ENCODE measurements around the gene MAP2K7. TPM values are rescaled to one million over a fixed set of nuclear protein-coding genes. Genes with fewer than 3 reads are reported as not detected.
A peak's percentile ranks its signal among the peaks of the same experiment; 100 is the strongest.

Gene MAP2K7
- total RNA-seq, 2 donors from 2014 or later: 40.2 to 40.3 TPM

DNA sequence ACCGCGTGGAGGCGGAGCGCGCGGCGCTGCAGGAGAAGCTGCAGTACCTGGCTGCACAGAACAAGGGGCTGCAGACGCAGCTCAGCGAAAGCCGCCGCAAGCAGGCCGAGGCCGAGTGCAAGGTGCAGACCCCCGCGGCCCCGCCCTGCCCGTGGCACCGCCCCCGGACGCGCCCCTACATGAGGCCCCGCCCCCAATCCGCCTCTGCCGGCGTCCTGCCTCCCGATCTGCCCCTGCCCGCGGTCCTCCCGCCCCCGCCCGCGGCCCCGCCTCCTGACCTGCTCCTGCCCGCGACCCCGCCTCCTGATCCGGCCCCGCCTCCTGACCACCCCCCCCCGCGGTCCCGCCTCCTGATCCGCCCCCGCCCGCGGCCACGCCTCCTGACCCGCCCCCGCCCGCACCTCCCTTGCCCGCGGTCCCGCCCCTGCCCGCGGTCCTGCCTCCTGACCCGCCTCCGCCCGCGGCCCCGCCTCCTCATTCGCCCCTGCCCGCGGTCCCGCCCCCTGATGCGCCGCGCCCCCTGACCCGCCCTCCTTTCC, 41.2 kb upstream of the MAP2K7 start:
- peaks cover 24% of the 10 kb centered on the region for H3K27me3 Mint-ChIP-seq (ENCODE audit: low read depth)
- no peak overlapping the region for H3K27ac Mint-ChIP-seq
- no peaks in the 10 kb centered on the region for H3K36me3 Mint-ChIP-seq (ENCODE audit: insufficient read depth in 2 of 2)
- H3K4me1 Mint-ChIP-seq (ENCODE audit: low read depth): peaks cover 11% of the 10 kb centered on the region
- H3K9me3 Mint-ChIP-seq: no peaks in the 10 kb centered on the region
- ATAC-seq (replicated peaks in 1 of 2) (peak; percentile 68 to 76), DNase-seq (peak; percentile 84 to 86)
- peak overlapping the region; percentile 49 to 78 for H3K4me3 Mint-ChIP-seq

DNA sequence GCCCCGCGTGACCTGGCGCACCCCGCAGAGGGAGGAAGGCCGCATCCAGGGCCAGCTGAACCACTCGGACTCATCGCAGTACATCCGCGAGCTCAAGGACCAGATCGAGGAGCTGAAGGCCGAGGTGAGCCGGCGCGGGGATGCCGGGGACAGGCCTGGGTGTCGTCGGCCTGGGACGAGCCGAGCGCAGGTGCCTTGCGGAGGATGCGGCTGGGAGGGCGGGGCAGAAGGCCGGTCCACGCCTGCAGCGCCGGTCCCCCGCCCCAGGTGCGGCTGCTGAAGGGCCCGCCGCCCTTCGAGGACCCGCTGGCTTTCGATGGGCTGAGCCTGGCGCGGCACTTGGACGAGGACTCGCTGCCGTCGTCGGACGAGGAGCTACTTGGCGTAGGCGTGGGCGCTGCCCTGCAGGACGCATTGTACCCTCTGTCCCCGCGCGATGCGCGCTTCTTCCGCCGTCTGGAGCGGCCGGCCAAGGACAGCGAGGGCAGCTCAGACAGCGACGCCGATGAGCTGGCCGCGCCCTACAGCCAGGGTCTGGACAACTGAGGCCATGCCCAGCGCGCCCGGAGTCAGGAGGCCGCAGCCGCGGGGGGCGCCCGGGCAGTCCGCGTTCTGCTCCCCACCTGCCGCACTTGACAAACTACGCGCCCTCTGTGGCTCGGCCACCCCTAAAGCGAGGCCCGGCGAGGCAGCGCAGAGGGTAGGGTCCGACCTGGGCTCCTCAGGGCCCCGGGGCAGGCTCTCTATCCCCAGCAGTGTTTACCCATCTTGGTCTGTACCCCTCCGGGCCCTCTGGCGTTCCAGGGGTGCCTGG, 40.3 kb upstream of the MAP2K7 start:
- no peak for DNase-seq
- peaks cover 12% of the 10 kb centered on the region for H3K4me1 Mint-ChIP-seq (ENCODE audit: low read depth)
- ATAC-seq (replicated peaks in 1 of 2): peak in 1 of 2 donors; percentile 10
- peak overlapping the region in 1 of 2 donors; percentile 40 for H3K4me3 Mint-ChIP-seq
- peaks cover 28% of the 10 kb centered on the region for H3K27me3 Mint-ChIP-seq (ENCODE audit: low read depth)
- no peaks in the 10 kb centered on the region for H3K9me3 Mint-ChIP-seq
- H3K27ac Mint-ChIP-seq: no peak overlapping the region
- H3K36me3 Mint-ChIP-seq (ENCODE audit: insufficient read depth in 2 of 2): no peaks in the 10 kb centered on the region

DNA sequence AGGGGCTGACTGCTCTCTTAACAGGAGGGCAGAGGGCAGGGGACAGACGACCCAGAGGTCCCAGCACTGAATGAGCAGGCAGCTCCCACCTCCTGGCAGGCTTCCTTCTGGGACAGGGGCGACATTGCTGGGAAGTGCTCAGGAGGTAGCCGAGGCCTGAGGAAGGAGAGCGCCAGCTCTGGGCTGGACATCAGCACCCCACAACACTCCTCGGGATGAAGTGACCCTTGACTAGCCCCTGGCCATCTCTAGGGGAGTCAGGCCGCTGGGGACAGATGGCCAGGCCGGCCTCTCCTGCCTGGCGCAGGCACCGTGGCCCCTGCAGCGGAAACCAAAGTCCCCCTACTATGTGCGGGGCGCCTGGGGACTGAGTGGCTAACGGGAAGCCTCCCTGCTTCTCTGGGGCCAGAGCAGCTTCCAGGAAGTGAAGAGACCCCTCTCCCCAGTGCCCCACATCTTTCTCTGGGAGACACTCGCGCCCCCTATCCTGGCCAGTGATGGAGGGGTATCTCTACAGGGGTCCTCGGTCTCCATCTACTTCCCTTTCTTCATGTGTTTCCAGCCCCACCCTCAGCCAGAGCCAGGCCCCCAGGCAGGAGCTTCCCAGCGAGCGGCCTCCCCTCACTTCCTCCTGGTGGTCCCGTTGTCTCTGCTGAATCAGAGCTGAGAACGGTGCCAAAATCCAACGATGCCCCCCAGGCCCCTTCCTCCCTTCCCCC, 39.5 kb upstream of the MAP2K7 start:
- DNase-seq (no peak), ATAC-seq (replicated peaks in 1 of 2) (no peak)
- Mint-ChIP-seq H3K36me3 (ENCODE audit: insufficient read depth in 2 of 2) (no peaks in the 10 kb centered on the region), H3K4me1 (ENCODE audit: low read depth) (peaks cover 18% of the 10 kb centered on the region), H3K27ac (no peak overlapping the region), H3K9me3 (no peaks in the 10 kb centered on the region), H3K27me3 (ENCODE audit: low read depth) (peaks cover 28% of the 10 kb centered on the region), H3K4me3 (peak overlapping the region in 1 of 2 donors; percentile 40)

DNA sequence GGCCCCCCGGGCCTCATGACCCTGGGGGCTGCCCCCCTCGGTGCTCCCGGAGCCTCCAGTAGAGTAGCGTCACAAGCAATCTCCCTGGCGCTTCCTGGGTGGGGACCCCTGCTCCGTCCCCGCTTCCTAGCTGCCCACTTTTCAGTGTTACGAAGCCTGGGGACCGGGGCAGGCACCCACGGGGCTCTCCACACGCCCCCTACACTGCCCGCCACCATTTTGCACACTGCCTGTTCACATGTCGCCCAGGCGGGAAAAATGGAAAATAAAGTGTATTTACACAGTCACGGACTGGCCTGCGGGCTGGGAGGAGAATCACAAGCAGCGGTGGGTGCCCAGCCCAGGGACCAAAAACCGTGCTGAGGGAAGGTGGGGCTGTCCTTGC, 39.0 kb upstream of the MAP2K7 start:
- H3K27ac Mint-ChIP-seq: no peak overlapping the region
- ATAC-seq (replicated peaks in 1 of 2) (no peak), DNase-seq (no peak)
- peaks cover 28% of the 10 kb centered on the region for H3K27me3 Mint-ChIP-seq (ENCODE audit: low read depth)
- H3K4me1 Mint-ChIP-seq (ENCODE audit: low read depth): peaks cover 18% of the 10 kb centered on the region
- no peaks in the 10 kb centered on the region for H3K9me3 Mint-ChIP-seq
- no peaks in the 10 kb centered on the region for H3K36me3 Mint-ChIP-seq (ENCODE audit: insufficient read depth in 2 of 2)
- no peak overlapping the region for H3K4me3 Mint-ChIP-seq

DNA sequence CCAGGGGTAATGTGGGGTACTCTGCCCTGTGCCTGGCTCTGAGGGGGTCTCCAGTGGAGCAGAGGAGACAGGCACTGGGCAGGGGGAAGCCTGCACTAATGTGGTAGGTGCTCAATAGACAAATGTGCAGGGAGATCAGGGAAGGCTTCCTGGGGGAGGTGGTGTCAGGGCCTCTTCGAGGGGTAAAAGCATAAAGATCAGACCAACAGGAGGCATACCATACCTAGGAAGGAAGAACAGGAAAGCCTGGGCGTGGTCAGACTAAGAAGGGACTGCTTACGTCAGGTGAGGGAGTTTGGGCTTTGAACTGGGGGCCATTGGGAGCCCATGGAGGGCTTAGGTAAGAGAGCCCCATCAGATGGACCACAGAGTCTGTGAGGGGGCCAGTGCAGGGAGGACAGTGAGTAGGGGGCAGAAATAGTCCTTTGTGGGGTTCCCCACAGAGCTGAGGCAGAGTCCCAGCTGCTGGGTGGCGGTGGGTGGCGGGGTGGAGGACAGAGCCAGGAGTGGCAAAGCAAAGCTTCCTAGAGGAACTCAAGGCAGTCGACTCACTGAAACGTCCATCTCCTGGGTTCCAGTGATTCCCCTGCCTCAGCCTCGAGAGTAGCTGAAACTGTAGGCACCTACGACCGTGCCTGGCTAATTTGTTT, 38.3 kb upstream of the MAP2K7 start:
- Mint-ChIP-seq H3K27ac (no peak overlapping the region), H3K4me1 (ENCODE audit: low read depth) (peaks cover 24% of the 10 kb centered on the region), H3K9me3 (no peaks in the 10 kb centered on the region), H3K27me3 (ENCODE audit: low read depth) (peaks cover 28% of the 10 kb centered on the region), H3K4me3 (peak overlapping the region; percentile 30 to 32), H3K36me3 (ENCODE audit: insufficient read depth in 2 of 2) (no peaks in the 10 kb centered on the region)
- ATAC-seq (replicated peaks in 1 of 2) (no peak), DNase-seq (no peak)

DNA sequence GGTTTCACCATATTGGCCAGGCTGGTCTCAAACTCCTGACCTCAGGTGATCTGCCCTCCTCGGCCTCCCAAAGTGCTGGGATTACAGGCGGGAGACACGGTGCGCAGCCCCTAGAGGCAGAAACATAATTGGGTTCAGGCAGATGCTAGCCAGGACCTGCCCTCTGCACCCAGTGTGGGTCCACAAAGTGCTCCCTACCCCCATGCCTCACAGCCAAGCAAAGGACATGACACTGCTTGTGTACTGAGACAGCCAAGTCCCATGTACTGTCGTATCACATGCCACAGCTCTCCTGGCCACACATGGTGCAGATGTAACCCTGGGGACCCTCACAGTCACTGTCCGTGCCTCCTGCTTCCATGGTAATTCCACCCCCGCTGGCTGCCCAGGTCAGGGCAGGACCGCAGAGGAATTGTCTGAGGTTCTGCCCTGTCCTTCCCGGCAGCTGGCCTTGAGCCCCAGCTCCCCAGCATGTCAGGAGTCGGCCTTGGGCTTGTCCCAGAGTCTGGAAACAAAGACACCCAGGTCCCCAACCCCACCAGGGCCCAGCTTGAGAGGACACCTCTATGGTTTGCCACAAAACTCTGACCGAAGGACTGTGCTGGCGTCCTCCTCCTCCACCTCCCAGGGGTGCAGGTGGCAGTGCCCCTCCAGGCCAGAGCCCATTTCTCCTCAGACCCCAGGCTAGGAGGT, 37.1 kb upstream of the MAP2K7 start:
- Mint-ChIP-seq H3K9me3 (no peaks in the 10 kb centered on the region), H3K4me3 (no peak overlapping the region), H3K4me1 (ENCODE audit: low read depth) (peaks cover 36% of the 10 kb centered on the region), H3K36me3 (ENCODE audit: insufficient read depth in 2 of 2) (no peaks in the 10 kb centered on the region), H3K27ac (no peak overlapping the region), H3K27me3 (ENCODE audit: low read depth) (peaks cover 34% of the 10 kb centered on the region)
- ATAC-seq (replicated peaks in 1 of 2) (no peak), DNase-seq (no peak)

DNA sequence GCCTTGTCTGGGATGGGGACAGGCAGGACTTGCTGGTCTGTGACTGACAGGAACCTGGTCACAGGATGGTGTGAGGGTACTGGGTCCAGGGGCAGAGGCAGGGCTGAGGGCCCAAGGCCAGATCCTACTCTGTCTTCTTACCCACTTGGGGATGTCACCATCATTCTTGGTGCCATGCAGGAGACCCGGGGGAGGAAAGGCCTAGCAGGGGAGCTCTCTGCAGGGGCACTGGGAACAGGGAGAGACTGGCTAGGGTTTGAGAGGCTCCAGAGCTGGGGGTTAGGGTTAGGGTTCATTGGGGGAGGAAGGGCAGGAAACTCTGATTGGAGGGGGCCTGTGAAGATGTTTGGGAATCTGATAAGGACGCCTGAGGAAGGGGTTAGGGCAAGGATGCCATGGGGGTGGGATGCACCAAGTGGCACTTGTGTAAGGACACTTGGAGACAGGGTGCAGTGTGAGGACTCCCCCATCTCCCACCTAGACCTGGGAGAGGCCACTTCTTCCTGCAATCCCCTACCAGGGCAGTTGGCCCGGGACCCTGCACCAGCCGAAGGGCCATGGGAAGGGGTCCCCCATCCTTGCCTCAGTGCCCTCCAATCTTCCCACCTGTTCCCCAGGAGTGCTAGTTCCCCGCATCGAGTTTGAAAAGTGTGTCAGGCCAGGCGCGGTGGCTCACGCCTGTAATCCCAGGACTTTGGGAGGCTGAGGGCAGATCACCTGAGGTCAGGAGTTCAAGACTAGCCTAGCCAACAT, 36.4 kb upstream of the MAP2K7 start:
- Mint-ChIP-seq H3K9me3 (no peaks in the 10 kb centered on the region), H3K36me3 (ENCODE audit: insufficient read depth in 2 of 2) (no peaks in the 10 kb centered on the region)
- no peak for ATAC-seq (replicated peaks in 1 of 2)

DNA sequence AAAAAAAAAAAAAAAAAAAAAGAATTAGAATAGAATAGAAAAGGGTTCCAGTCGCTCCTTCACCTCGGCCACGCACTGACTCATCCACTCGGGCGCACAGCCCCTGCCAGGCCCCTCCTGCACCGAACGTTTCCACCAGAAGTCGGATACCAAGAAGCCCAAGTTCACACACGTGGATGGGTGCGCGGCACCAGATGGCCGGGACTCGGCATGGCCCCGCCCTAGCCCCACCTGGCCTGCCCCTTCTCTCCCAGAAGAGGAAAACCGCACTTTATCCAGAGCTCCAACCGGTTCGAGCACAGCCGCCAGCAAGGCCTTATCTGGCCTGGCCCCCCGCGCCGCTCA, 35.4 kb upstream of the MAP2K7 start:
- Mint-ChIP-seq H3K4me3 (peak overlapping the region; percentile 83 to 84), H3K27me3 (ENCODE audit: low read depth) (peaks cover 47% of the 10 kb centered on the region), H3K9me3 (no peaks in the 10 kb centered on the region), H3K36me3 (ENCODE audit: insufficient read depth in 2 of 2) (no peaks in the 10 kb centered on the region), H3K27ac (no peak overlapping the region), H3K4me1 (ENCODE audit: low read depth) (peaks cover 46% of the 10 kb centered on the region)
- ATAC-seq (replicated peaks in 1 of 2): no peak
- DNase-seq: peak in 1 of 2 donors; percentile 62

More for the DNA sequence above, 36.4 kb upstream of the MAP2K7 start:
- Mint-ChIP-seq H3K4me3 (no peak overlapping the region), H3K27me3 (ENCODE audit: low read depth) (peaks cover 41% of the 10 kb centered on the region), H3K27ac (no peak overlapping the region), H3K4me1 (ENCODE audit: low read depth) (peaks cover 42% of the 10 kb centered on the region)
- DNase-seq: no peak

DNA sequence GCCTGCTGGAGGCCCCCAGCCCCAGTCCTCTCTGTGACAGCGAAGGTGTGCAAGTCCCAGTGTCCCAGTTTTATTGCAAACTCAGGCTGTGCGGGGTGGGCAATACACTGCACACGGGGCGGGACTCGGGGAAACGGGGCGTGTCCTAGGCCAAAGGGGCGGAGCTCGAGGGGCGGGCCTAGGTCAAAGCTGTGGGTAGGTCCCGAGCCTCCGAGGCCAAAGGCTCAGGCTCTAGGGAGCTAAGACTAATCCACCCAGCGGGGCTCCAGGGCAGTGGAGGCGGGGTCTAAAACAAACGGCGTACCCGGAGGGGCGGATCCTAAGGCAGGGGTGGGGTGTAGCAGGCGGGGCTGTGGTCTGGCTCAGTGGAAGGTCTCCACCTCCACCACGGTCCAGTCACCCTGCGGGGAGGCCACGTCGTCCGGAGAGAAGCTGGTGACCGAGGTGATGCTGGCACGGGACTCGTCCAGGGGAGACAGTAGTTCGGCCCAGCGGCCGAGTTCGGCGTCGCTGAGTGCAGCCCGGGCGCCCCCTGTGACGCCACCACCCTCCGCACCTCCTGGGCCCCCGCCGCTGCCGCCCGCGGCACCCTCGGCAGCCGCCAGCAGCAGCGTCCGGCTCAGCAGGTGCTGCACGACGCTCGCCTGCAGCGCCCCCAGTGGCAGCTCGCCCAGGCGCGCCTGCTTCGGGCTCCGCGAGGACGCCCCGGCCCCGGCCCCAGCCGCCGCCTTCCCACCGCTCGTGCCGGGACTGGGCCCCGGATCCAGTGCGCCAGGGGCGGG, 34.8 kb upstream of the MAP2K7 start:
- Mint-ChIP-seq H3K27ac (no peak overlapping the region), H3K4me3 (peak overlapping the region; percentile 84 to 86), H3K9me3 (no peaks in the 10 kb centered on the region), H3K4me1 (ENCODE audit: low read depth) (peaks cover 46% of the 10 kb centered on the region), H3K36me3 (ENCODE audit: insufficient read depth in 2 of 2) (no peaks in the 10 kb centered on the region), H3K27me3 (ENCODE audit: low read depth) (peaks cover 52% of the 10 kb centered on the region)
- DNase-seq: peak; percentile 89 to 91
- ATAC-seq (replicated peaks in 1 of 2): peak; percentile 75 to 78

DNA sequence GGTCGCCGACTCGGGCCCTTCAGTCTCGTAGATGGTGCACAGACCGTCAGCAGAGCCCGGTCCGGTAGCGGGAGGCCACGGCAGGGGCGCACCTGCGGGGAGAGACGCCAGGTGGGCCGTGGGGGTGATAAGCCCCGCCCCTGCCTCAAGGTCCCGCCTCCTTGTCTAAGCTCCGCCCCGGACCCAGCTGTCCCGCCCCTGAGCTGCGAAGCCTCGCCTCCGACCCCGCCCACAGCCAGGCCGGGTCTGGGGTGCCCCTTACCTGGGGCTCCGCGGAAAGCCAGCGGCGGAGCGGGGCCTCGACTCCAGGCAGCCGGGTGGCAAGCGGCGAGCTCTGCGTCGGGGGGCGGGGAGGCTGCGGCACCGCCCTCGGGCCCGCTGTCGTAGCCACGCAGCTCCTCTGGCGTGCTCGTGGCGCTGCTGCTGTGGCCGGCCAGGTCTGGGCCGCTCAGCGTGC, 34.2 kb upstream of the MAP2K7 start:
- Mint-ChIP-seq H3K4me1 (ENCODE audit: low read depth) (peaks cover 47% of the 10 kb centered on the region), H3K4me3 (peak overlapping the region; percentile 80 to 86), H3K27me3 (ENCODE audit: low read depth) (peaks cover 48% of the 10 kb centered on the region), H3K36me3 (ENCODE audit: insufficient read depth in 2 of 2) (no peaks in the 10 kb centered on the region), H3K9me3 (no peaks in the 10 kb centered on the region), H3K27ac (no peak overlapping the region)
- DNase-seq (peak; percentile 85 to 88), ATAC-seq (replicated peaks in 1 of 2) (peak; percentile 64 to 66)

DNA sequence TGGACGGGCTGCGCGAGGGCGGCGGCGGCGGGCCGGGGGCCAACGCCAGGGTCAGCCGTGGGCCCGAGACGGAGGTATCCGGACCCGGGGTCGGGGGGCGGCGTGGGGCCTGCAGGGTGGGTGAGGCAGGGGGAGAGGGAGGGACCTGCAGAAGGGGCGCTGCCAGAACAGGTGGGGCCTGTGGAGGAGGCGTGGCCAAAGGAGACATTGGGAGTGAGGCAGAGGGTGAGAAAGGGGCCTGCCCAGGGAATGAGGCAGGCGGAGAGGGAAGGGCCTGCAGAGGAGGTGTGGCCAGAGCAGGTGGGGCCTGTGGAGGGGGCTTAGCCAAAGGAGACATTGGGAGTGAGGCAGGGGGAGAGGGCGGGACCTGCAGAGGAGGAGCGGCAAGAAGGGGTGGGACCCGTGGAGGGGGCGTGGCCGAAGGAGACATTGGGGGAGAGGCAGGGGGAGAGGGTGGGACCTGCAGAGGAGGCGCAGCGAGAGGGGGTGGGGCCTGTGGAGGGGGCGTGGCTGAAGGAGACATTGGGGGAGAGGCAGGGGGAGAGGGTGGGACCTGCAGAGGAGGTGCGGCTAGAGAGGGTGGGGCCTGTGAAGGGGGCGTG, 33.7 kb upstream of the MAP2K7 start:
- peak; percentile 4 to 16 for ATAC-seq (replicated peaks in 1 of 2)

More for the DNA sequence above, 33.7 kb upstream of the MAP2K7 start:
- no peaks in the 10 kb centered on the region for H3K9me3 Mint-ChIP-seq
- H3K27me3 Mint-ChIP-seq (ENCODE audit: low read depth): peaks cover 42% of the 10 kb centered on the region
- peaks cover 47% of the 10 kb centered on the region for H3K4me1 Mint-ChIP-seq (ENCODE audit: low read depth)
- no peaks in the 10 kb centered on the region for H3K36me3 Mint-ChIP-seq (ENCODE audit: insufficient read depth in 2 of 2)
- H3K27ac Mint-ChIP-seq: no peak overlapping the region
- DNase-seq: peak; percentile 72 to 80
- H3K4me3 Mint-ChIP-seq: peak overlapping the region; percentile 65 to 69
